ENCODE results near the gene VAV1. TPM values are rescaled to one million over a fixed set of nuclear protein-coding genes. Genes with fewer than 3 reads are reported as not detected.

VAV1 gene
- total and polyA plus RNA-seq, 9 of the 15 experiments (the other 6 are each of a cell fraction or from before 2014, with no cell fraction given), result 0.46 to 20.1 (median 11.1) TPM

- TF ChIP-seq, protein P1, sequence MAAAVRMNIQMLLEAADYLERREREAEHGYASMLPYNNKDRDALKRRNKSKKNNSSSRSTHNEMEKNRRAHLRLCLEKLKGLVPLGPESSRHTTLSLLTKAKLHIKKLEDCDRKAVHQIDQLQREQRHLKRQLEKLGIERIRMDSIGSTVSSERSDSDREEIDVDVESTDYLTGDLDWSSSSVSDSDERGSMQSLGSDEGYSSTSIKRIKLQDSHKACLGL (CRISPR knock-in tag; IDR thresholded peaks at IDR 0.05; ENCODE audit: borderline replicate concordance, poor library complexity, severe bottlenecking), result no peak
- TF ChIP-seq NFE2L1 (tag; IDR thresholded peaks at IDR 0.05; ENCODE audit: borderline replicate concordance, low read depth) (no peak), HOMEZ (CRISPR knock-in tag; IDR thresholded peaks at IDR 0.05) (no peak), GATAD2B (IDR thresholded peaks at IDR 0.05; ENCODE audit: borderline replicate concordance) (no peak), RFX1 (IDR thresholded peaks at IDR 0.05) (no peak)
These were observed 89.3 kb downstream of the VAV1 start (continued) for GRCh38 chr19:6861683-6862286.

- Histone ChIP-seq H3K4me2 (ENCODE audit: insufficient read depth, low read length) (peak overlapping the region; percentile 63), H3K4me3 (no peak overlapping the region), H3K9me3 (replicated peaks; ENCODE audit: control insufficient read depth, insufficient read depth, low read depth, low read length) (no peaks in the 10 kb centered on the region), H3K27ac (ENCODE audit: extremely low read depth, low read depth, low read length) (no peak overlapping the region), H4K20me1 (replicated peaks; ENCODE audit: control insufficient read depth, insufficient read depth, low read length) (no peaks in the 10 kb centered on the region), H3K9ac (ENCODE audit: insufficient read depth in 1 of 2, low read depth in 2 of 2, low read length in 2 of 2) (peak overlapping the region in 1 of 2 experiments; percentile 68; a peak in 1 of 4 replicates), H3K27me3 (ENCODE audit: control insufficient read depth in 2 of 2, insufficient read depth in 2 of 2, low read length in 2 of 2) (no peaks in the 10 kb centered on the region; a peak in 1 of 5 replicates), H3K79me2 (ENCODE audit: control insufficient read depth, insufficient read depth, low read length) (no peaks in the 10 kb centered on the region), H3K9me1 (ENCODE audit: control insufficient read depth, insufficient read depth, low read length) (no peaks in the 10 kb centered on the region), H3K36me3 (ENCODE audit: control insufficient read depth, insufficient read depth, low read length) (no peaks in the 10 kb centered on the region), H3K4me1 (replicated peaks in 1 of 2; ENCODE audit: control insufficient read depth in 2 of 2, insufficient read depth in 2 of 2, low read length in 2 of 2) (peaks cover 0 to 17% of the 10 kb centered on the region in 2 experiments; a peak in 3 of 5 replicates), H2AFZ (ENCODE audit: low read depth, low read length) (peak overlapping the region; percentile 97)
- DNase-seq (ENCODE audit: extremely low read depth in 1 of 4, low spot score in 3 of 4) (peak; percentile 76 to 89 (median 78)), ATAC-seq (peak; percentile 98), FAIRE-seq (peak; percentile 87)
- ChIA-PET CTCF (ENCODE audit: low intra/inter-chr PET ratio) (interaction anchor here (0.6 to 2.7 kb wide), 8 partner anchors 124 to 814 kb away, joined by 3 to 19 read pairs (median 14); partner anchors contain the start of genes DENND1C, GPR108 and TRIP10), POLR2A (interaction anchor here (1.0 kb wide), 1 partner anchor 737 kb away, joined by 3 read pairs; no protein-coding TSS in a partner anchor)
- WGBS (ENCODE audit: insufficient coverage, low coverage, missing lambda C conversion rate), result 0% methylated on average over 16 of the region's 16 CpGs
- BruUV-seq (replicated peaks), result no TSS peak
- intact Hi-C loops (cut with micrococcal nuclease) (loop anchor here (1.0 to 10.0 kb wide), 6 partner anchors 98 to 818 kb away; partner anchors contain the start of gene SH2D3A), in situ Hi-C loops (cut with MboI) (loop anchor here (10.0 kb wide), 1 partner anchor 338 kb away; no protein-coding TSS in a partner anchor)
- TF ChIP-seq TAF7 (tag; IDR thresholded peaks at IDR 0.05), result no peak
- 0 out of 2 replicates have a peak, but pooled peaks have one; percentile 36 for TF ChIP-seq MTA3 (IDR thresholded peaks at IDR 0.05; ENCODE audit: borderline replicate concordance)
- TF ChIP-seq, protein P2, sequence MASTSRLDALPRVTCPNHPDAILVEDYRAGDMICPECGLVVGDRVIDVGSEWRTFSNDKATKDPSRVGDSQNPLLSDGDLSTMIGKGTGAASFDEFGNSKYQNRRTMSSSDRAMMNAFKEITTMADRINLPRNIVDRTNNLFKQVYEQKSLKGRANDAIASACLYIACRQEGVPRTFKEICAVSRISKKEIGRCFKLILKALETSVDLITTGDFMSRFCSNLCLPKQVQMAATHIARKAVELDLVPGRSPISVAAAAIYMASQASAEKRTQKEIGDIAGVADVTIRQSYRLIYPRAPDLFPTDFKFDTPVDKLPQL (IDR thresholded peaks at IDR 0.05; ENCODE audit: extremely low read depth, insufficient read length), result no peak
- no peak for TF ChIP-seq RERE (CRISPR knock-in tag; IDR thresholded peaks at IDR 0.05; ENCODE audit: borderline replicate concordance)
- TF ChIP-seq ZNF232 (CRISPR knock-in tag; IDR thresholded peaks at IDR 0.05), result no peak
These were observed 90.2 kb downstream of the VAV1 start for GRCh38 chr19:6862673-6863078.

Measured in K562 (cell line).